Measurements from ENCODE around the gene PERM1. TPM values are rescaled to one million over a fixed set of nuclear protein-coding genes. Genes with fewer than 3 reads are reported as not detected.
"Not testable (repeated sequence)": the region's sequence is repeated elsewhere in the genome, so short reads cannot be mapped to it uniquely, and the experiment has no call there.

PERM1 gene
- total RNA-seq, 1 donor from 2014 or later, result 0.10 TPM

DNA sequence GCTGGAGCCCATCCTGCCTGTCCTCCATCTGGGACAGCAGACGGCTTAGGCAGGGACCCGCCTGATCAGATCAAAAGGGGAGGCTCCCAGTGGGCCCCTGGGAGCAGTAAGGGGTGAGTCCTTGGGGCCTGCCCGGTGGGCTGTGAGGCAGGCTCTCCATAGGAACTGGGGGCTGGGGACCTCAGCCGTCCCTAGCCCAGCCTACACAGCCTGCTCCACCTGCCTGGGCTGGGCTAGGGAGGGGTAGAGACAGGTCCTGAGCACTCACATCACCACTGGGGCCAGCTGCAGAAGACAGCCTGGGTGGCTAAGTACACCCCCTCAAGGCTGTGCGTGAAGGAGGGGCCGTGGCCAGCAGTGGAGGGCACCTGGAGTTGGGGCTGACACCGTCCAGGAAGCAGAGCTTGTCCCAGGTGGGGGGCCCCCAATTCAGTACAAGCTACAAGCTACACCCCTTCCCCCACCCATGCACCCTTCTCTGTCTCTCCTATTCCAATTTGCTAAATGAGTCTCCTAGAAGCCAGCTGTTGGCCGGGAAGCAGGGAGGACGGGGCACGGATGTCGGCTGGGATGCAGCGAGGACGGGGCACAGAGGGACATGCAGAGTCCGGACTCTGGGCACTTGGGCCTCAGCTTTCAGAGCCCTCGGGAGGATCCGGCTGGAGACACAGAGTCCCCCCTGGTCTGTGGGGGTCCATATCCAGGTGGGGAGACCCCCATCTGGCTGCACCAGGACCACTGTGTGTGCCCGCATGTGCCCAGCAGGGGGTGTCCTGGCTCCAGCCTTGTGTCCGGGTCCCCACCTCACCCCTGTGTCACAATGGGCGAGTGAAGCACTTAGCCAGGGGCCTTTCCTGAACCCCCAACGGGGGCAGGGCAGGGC, 33.1 kb upstream of the PERM1 start:
- no peak for DNase-seq (ENCODE audit: low spot score)

DNA sequence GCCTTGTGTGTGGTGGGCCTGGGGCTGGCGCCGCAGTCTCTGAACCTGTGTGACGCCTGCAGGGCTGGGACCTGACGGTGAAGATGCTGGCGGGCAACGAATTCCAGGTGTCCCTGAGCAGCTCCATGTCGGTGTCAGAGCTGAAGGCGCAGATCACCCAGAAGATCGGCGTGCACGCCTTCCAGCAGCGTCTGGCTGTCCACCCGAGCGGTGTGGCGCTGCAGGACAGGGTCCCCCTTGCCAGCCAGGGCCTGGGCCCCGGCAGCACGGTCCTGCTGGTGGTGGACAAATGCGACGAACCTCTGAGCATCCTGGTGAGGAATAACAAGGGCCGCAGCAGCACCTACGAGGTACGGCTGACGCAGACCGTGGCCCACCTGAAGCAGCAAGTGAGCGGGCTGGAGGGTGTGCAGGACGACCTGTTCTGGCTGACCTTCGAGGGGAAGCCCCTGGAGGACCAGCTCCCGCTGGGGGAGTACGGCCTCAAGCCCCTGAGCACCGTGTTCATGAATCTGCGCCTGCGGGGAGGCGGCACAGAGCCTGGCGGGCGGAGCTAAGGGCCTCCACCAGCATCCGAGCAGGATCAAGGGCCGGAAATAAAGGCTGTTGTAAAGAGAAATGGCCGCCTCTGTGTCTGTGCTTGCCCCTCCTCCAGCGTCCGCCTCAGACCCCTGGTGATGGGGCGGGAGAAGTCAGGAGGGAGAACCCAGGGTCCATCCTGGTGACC, 32.2 kb upstream of the PERM1 start:
- DNase-seq (ENCODE audit: low spot score), result no peak

- DNase-seq (ENCODE audit: low spot score), result peak; percentile 93
Observed at GRCh38 chr1:1013105-1013921, 31.4 kb upstream of the PERM1 start, which contains the start of gene ISG15. Gene ISG15, plus strand, starts transcription at chr1:1013497. Its CDS starts 77 bp downstream, at chr1:1013574.

- DNase-seq (ENCODE audit: low spot score), result not testable (repeated sequence)
Observed at GRCh38 chr1:1012736-1013104, 30.8 kb upstream of the PERM1 start.

DNA sequence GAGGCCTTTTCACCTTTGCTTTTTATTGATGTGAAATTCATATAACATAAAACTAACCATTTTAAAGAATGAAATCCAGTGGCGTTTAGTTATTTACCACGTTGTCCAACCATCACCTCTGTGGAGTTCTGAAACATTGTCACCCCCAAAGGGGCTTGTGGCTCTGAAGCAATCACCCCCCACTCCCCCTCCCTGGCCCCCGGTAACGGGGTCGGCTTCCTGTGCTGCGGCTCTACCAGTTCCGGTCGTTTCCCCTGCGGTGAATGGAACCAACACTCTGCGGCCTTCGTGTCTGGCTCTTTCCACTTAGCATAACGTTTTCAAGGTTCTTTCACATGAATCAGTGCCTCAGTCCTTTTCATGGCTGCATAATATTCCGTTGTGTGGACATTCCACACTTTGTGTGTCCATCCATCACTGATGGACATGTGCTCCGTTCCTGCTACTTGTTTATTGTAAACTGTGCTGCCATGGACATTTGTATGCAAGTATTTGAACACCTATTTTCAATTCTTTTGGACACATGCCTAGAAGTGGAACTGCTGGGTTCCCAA, 29.6 kb upstream of the PERM1 start:
- DNase-seq (ENCODE audit: low spot score), result no peak

DNA sequence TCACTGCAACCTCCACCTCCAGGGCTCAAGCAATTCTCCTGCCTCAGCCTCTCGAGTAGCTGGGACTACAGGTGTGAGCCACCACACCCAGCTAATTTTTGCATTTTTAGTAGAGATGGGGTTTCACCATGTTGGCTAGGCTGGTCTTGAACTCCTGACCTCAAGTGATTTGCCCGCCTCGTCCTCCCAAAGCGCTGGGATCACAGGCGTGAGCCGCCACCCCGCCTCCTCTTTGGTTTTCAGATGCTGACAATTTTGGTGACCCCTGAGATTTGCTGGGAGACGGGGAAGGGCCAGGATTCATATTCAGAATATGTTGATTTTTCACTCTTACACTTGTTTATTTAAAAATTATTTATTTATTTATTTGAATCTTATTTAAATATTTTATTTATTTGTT, 28.2 kb upstream of the PERM1 start:
- DNase-seq (ENCODE audit: low spot score), result not testable (repeated sequence)

- DNase-seq (ENCODE audit: low spot score), result peak; percentile 46
Observed at GRCh38 chr1:1006305-1007159, 24.6 kb upstream of the PERM1 start.

DNA sequence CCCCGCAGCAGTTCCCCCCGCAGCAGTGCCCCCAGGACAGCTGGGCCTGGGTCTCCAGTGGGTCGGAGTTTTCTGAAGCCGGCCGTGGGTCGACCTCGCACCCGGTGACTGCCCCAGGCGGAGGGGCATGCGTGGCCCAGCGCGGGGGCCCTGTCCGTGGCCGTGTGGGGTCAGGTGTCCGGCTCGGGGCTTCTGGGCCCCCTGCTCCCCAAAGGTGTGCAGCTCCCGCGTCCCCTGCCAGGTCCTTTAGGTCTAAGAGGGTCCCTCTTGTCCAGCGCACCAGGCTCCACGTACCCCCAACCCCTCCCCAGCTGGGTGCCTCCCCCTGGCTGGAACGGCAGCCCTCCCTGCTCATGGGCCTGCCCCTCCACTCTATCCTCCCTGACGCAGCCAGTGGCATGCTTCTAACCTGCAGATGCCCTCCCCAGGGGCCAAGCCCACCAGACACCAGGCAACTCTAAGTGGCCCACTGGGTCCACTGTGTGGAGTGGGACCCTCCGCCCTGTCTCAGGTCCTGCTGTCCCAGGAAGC, 23.9 kb upstream of the PERM1 start:
- DNase-seq (ENCODE audit: low spot score), result peak; percentile 43

DNA sequence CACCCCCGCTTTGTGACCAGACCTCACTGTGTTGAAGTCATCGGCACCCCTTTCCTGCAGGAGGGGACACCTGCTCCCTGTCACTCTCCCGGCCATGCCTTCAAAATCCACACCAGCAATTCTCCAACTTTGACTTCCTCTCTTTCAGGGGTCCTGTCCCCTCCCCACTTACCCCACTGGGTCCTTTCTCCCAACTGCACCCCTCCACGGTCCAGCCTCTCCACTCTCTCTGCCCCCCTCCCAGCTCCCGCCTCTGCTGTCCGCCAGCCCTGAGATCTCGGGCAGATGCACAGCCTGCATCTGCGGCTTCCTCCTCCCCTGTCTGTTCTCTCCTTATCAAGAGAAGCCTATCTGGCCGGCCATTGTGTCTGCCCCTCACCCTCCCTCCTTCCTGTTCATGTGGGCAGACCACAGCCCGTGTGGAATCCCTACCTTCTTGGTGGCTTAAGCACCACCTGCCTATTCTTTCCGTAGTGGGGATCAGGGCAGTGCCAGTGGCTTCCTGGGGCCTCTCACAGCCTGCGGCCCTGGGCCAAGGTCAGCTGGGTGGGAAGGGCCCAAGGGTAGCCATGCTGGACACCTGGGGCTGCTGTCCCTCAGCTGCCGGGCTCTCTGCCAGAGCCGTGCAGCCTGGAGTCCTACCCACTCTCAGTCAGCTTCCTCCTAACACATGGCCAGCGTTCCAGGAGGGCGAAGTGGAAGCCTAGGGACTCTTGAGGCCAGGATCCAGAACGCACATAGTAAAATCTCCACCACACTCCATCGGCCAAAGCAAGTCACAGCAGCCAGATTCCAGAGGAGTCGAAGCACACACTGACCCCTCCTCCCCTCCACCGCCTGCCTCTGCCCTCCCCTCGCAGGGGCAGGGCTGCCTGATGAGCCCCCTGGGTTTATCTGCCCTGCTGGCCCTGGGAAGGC, 23.1 kb upstream of the PERM1 start:
- peak; percentile 44 for DNase-seq (ENCODE audit: low spot score)

- no peak for DNase-seq (ENCODE audit: low spot score)
Observed at GRCh38 chr1:1004420-1004779, 22.5 kb upstream of the PERM1 start.

GRCh38 chr1:1003618-1004419, 21.9 kb upstream of the PERM1 start:
- DNase-seq (ENCODE audit: low spot score), result peak; percentile 44

GRCh38 chr1:1001057-1001783, 19.3 kb upstream of the PERM1 start:
- DNase-seq (ENCODE audit: low spot score), result peak; percentile 55

GRCh38 chr1:1000357-1001056, 18.6 kb upstream of the PERM1 start:
- DNase-seq (ENCODE audit: low spot score), result peak; percentile 86

GRCh38 chr1:999725-1000356, 17.9 kb upstream of the PERM1 start, which contains the start of gene HES4:
Gene HES4, minus strand, starts transcription at chr1:1000097. Its CDS starts 124 bp downstream, at chr1:999973.
- DNase-seq (ENCODE audit: low spot score), result peak; percentile 95

- peak; percentile 58 for DNase-seq (ENCODE audit: low spot score)
Observed at GRCh38 chr1:998995-999724, 17.3 kb upstream of the PERM1 start.

- no peak for DNase-seq (ENCODE audit: low spot score)
Observed at GRCh38 chr1:998745-998994, 16.8 kb upstream of the PERM1 start.
